Panc1 (cell line): ENCODE measurements around the gene RPL5. TPM values are rescaled to one million over a fixed set of nuclear protein-coding genes. Genes with fewer than 3 reads are reported as not detected.

Experiments
- ATAC-seq: fragments of 200-7000 bp; cut with Tn5 transposase; 2 replicates; pipeline ENCODE4 v1.9.1; 2020; ENCODE audit warnings: mild to moderate bottlenecking, moderate library complexity
- BruUV-seq: library from RNA; stranded (reverse); fragments of 400-500 nt; replicated peaks from 2 replicates; lab custom pipeline; 2021; lab: Mats Ljungman, UMichigan
- CTCF ChIA-PET: fragments of 300-600 bp; sonication (Branson Sonifier 250); formaldehyde crosslinking; loops from one replicate; lab custom pipeline; 2022; ENCODE audit warnings: antibody characterized with exemption; lab: Charles Lee
- POLR2A ChIA-PET: fragments of 300-600 bp; sonication (Branson Sonifier 250); formaldehyde crosslinking; loops from one replicate; lab custom pipeline; 2022; ENCODE audit warnings: antibody characterized with exemption; lab: Charles Lee
- DNase-seq: peaks from one replicate; pipeline ENCODE4 v3.0.0-alpha.2; 2010; ENCODE audit warnings: low read depth, low spot score
- H3K27ac ChIP-seq: 2 replicates; pipeline ENCODE4 v1.5.1; 2011; ENCODE audit warnings: mild to moderate bottlenecking, low read length, inconsistent platforms
- H3K27me3 ChIP-seq: fragments of 200-500 bp; sonication (Bioruptor generic); 2 replicates; pipeline ENCODE4 v1.6.0; 2014; ENCODE audit warnings: low read length, inconsistent platforms; ENCODE audit not compliant: control insufficient read depth, insufficient read depth
- H3K36me3 ChIP-seq: fragments of 200-500 bp; sonication (Bioruptor generic); 2 replicates; pipeline ENCODE4 v1.5.1; 2014; ENCODE audit warnings: inconsistent platforms, mild to moderate bottlenecking, low read length, moderate library complexity; ENCODE audit not compliant: control insufficient read depth, insufficient read depth
- H3K4me1 ChIP-seq: 2 replicates; pipeline ENCODE4 v1.5.1; 2011; ENCODE audit warnings: inconsistent platforms, mild to moderate bottlenecking, low read length, moderate library complexity; ENCODE audit not compliant: control insufficient read depth, insufficient read depth
- H3K4me3 ChIP-seq, 2 experiments: 2 replicates each; pipeline ENCODE4 v1.5.1; 2011 to 2012; ENCODE audit warnings: low read depth in 2 of 2, low read length in 2 of 2, mild to moderate bottlenecking in 2 of 2, inconsistent platforms in 1 of 2, moderate library complexity in 1 of 2
- H3K9me3 ChIP-seq: fragments of 200-500 bp; sonication (Bioruptor generic); 2 replicates; pipeline ENCODE4 v1.5.1; 2014; ENCODE audit warnings: low read depth, mild to moderate bottlenecking, inconsistent platforms, low read length, moderate library complexity; ENCODE audit not compliant: control insufficient read depth, insufficient read depth
- CTCF ChIP-seq: fragments of 450-650 bp; IDR thresholded peaks from 2 replicates; pipeline ENCODE4 v1.5.1; 2017; ENCODE audit warnings: mild to moderate bottlenecking
- POLR2AphosphoS5 ChIP-seq: IDR thresholded peaks from 2 replicates; pipeline ENCODE4 v1.6.1; 2012; ENCODE audit warnings: mild to moderate bottlenecking, low read depth, low read length, moderate library complexity
- SIN3A ChIP-seq: IDR thresholded peaks from 2 replicates; pipeline ENCODE4 v1.6.1; 2012; ENCODE audit warnings: low read depth, mild to moderate bottlenecking, low read length, moderate library complexity, borderline replicate concordance; ENCODE audit not compliant: insufficient read depth
- in situ Hi-C: cut with HindIII; loops from 2 replicates; pipeline ENCODE4 v1.10.0; 2016; ENCODE audit warnings: low sequenced_read_pairs, low pct_unique_long_range_greater_than_20kb
- intact Hi-C: fragments of 100-400 bp; cut with micrococcal nuclease; formaldehyde crosslinking; loops from one replicate; pipeline ENCODE4 v1.10.0; 2022; ENCODE audit not compliant: unreplicated experiment
- total RNA-seq: library from RNA; stranded (reverse); gene quantifications from one replicate; pipeline ENCODE4 v1.2.1, GENCODE V29; 2021; ENCODE audit not compliant: unreplicated experiment

The RPL5 gene
- total RNA-seq, 1 experiment from 2014 or later = 446 TPM

- POLR2A ChIA-PET = interaction anchor here (0.6 kb wide), 1 partner anchor 81 kb away, joined by 4 read pairs; no protein-coding TSS in a partner anchor
- no TSS peak for BruUV-seq
- DNase-seq (no peak), ATAC-seq (no peak)
- no peaks in the 10 kb centered on the region for H3K27me3 ChIP-seq
- in situ Hi-C loops = no loop called here
- intact Hi-C loops = no loop called here
- CTCF ChIA-PET = no interaction called here
- no peaks in the 10 kb centered on the region for H3K9me3 ChIP-seq
- H3K4me1 ChIP-seq = no peaks in the 10 kb centered on the region
- no peaks in the 10 kb centered on the region for H3K36me3 ChIP-seq
- H3K27ac ChIP-seq = no peak overlapping the region
- no peak overlapping the region for H3K4me3 ChIP-seq
- no peak for TF ChIP-seq SIN3A
- no peak for TF ChIP-seq POLR2AphosphoS5
- TF ChIP-seq CTCF = no peak
Measured at GRCh38 chr1:92887465-92887864, 55.6 kb downstream of the RPL5 start.

Other genes with a start within 250 kb of the RPL5 start
- gene EVI5, start 46.9 kb upstream of the RPL5 start, total RNA-seq = 21.2 TPM
- gene DIPK1A, start 129.4 kb downstream of the RPL5 start, total RNA-seq = 1.2 TPM
- 24.8 TPM for gene MTF2, start 247.2 kb downstream of the RPL5 start, total RNA-seq